HG03025 (cell line): ENCODE results near the gene LRMDA.

Source experiments
- ATAC-seq: cut with Tn5 transposase; IDR thresholded peaks from one replicate; pipeline ENCODE4 v1.9.1; 2021; ENCODE audit warnings: mild to moderate bottlenecking, moderate library complexity; ENCODE audit not compliant: unreplicated experiment, low FRiP score

The LRMDA gene

GRCh38 chr10:75999001-75999400, 567.6 kb downstream of the LRMDA start:
- no peak for ATAC-seq

GRCh38 chr10:75999515-76000209, 568.2 kb downstream of the LRMDA start:
- no peak for ATAC-seq

- no peak for ATAC-seq
Measured at GRCh38 chr10:76000550-76000949, 569.1 kb downstream of the LRMDA start.

GRCh38 chr10:76001019-76001418, 569.6 kb downstream of the LRMDA start:
- no peak for ATAC-seq

GRCh38 chr10:76001461-76001860, 570.0 kb downstream of the LRMDA start:
- no peak for ATAC-seq

DNA sequence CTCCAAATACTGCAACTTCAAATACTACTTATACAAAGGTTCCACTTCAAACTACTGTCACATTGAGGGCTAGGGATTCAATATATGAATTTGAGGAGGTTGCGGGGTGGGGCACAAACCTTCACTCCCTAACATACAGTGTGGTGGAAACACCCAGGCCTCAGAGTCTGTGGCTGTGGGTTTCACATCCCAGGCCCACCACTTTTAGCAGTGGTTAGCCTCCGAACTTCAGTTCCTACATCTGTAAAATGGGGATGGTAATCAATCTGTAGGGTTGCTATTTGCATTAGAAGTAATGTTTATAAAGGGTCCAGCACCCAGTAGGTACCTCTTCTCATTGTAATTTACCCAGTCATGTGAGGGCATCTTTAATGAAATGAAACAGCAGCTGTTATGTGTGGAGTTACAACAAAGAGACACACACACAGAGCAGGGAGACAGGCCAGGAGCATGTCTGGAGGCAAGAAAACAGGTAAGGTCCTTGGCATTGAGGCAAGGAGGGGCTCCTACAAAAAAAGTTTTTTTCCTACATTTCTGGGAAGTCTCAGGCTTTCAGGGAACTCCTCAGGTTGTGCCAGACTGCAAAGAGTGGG, 570.9 kb downstream of the LRMDA start:
- no peak for ATAC-seq

DNA sequence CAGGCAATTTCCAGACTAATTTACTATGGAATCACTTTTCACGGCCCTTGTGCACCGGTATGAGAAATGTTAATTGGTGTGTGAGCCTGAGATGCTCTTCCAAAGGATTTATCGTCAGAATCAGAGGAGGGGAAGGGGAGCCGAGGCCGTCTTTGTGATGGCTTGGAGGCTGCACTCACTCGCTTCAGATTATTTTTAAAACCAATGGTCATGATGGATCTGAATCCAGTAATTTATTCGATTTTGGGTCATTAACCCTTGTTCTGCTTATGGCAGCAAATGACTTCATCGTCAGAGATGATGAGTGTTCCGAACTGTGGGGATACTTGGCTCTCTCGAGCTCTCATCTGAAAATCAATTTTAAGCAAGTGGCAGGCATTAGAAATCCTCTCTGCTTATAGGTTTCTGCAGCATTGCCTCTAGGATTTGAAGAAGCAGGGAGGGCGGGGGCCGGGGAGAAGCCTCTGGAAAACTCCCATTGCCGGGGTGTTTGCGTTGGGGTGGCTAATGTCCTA, 576.3 kb downstream of the LRMDA start:
- no peak for ATAC-seq

- no peak for ATAC-seq
Measured at GRCh38 chr10:76009531-76009930, 578.1 kb downstream of the LRMDA start.

- ATAC-seq: no peak
Measured at GRCh38 chr10:76010703-76011102, 579.3 kb downstream of the LRMDA start.

- ATAC-seq: no peak
Measured at GRCh38 chr10:76012716-76013327, 581.4 kb downstream of the LRMDA start.

DNA sequence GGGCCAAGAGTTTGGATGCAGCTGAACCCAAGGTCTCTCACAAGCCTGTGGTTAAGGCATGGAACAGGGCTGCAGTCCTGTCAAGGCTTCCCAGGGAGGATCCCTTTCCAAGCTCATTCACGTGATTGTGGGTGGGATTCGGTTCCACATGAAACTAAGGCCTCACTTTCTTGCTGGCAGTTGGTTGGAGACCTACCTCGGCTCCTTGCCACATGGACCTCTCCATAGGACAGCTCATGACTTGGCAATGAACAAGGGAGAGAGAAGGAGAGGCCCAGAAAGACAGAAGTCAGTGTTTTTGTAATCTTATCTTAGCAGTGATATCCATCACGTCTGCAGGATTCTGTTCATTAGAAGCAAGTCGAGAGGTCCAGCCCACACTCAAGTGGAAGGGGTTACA, 583.8 kb downstream of the LRMDA start:
- ATAC-seq: no peak

DNA sequence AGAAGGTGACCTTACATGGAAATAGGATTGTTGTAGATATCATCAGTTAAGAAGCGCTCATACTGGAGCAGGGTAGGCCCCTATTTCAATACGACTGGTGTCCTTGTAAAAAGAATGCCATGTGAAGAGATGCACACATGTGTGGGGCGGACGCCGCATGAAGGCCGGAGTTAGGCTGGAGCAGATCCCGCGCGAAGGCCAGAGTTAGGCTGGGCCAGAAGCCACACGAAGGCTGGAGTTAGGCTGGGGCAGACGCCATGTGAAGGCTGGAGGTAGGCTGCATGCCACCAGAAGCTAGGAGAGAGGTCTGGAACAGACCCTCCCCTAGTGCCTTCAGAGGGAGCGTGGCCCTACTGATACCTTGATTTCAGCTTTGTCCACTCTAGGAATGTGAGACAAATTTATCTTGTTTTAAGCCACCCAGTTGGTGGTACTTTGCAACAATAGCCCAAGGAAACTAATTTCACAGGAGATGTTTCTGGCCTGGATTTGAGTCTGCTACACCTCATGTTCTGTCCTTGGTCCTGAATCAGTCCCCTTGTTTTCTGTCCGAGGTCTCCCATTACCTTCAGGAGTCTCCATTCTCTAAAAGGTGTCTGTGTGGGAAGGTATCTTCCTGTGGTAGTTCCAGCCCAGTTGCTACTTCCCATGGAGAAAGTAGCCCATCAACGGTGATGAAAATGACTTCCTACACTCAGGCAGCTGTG, 585.8 kb downstream of the LRMDA start:
- ATAC-seq: no peak

- no peak for ATAC-seq
Measured at GRCh38 chr10:76017733-76018433, 586.5 kb downstream of the LRMDA start.

GRCh38 chr10:76020630-76021029, 589.2 kb downstream of the LRMDA start:
- no peak for ATAC-seq

GRCh38 chr10:76021398-76021797, 590.0 kb downstream of the LRMDA start:
- ATAC-seq: no peak

- ATAC-seq: no peak
Measured at GRCh38 chr10:76022366-76022765, 590.9 kb downstream of the LRMDA start.

- no peak for ATAC-seq
Measured at GRCh38 chr10:76023007-76023406, 591.6 kb downstream of the LRMDA start.

DNA sequence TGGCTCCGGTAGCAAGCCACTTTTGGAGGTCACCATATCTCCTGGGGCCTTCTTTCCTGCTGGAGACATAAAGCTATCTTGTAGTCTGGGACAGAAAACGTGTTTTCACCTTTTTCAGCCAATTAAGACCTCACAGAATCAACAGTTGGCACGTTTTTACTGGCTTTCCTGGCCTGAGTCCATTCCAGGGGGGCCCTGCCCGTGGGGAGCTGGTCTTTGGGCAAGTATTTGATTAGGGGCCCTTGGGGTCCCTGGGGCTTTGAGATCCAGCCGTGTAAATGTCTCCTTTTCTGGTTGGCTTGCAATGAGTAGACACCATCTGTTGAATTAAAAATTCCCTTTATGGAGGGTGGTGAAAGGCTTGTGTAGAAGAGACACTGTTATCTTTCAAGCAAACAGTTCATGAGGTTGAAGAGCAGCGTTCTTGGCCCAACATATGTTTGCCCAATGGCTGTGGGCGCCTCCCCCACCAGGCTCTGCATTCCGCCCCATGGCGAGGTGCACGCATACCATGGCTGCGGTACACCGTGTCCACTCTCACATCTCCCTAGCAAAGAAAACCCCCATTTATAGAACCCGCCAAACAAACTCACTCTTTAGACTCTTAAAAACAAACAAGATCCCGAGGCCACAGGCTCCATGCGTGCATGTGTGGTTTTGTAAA, 593.2 kb downstream of the LRMDA start:
- ATAC-seq: no peak

GRCh38 chr10:76025124-76025477, 593.7 kb downstream of the LRMDA start:
- no peak for ATAC-seq

DNA sequence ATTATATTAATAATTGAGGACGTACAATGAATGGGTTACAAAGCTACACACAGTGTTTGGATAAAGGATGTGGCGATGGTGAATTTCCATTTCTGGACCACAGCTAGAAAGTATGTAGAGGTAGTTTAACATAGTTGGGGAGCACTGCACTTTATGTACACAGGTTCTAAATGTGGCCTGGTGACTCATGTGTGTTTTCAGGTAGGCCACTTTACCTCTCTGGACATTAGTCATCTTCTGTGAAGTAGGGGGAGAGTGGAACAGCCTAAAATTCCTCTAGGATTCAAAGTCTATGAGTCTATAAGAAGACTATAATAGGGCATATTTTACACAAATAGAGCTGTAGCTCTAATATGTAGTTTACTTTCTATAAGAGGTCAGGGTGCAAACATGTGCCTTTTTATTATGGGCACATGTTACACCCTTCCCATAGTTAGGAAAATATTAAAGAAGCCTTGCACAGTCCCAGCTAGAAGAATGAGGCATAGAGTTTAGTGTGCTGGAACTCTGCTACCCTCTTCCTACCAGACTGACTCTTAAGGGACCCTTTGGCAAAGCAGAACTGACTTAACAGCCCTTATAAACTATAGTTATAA, 594.9 kb downstream of the LRMDA start:
- ATAC-seq: no peak
